Epithelial cell of esophagus (primary cell): ENCODE measurements around the gene ATP1B3.
"Not testable (repeated sequence)": the region's sequence is repeated elsewhere in the genome, so short reads cannot be mapped to it uniquely, and the experiment has no call there.

Experiments
- DNase-seq: peaks from one replicate; pipeline ENCODE4 v3.0.0; 2010; ENCODE audit warnings: low read depth
- H3K4me3 ChIP-seq: 2 replicates; pipeline ENCODE4 v1.5.1; 2011; ENCODE audit warnings: mild to moderate bottlenecking, low read length, control low read depth
- CTCF ChIP-seq: IDR thresholded peaks from 2 replicates; pipeline ENCODE4 v1.5.1; 2011; ENCODE audit warnings: low read depth, mild to moderate bottlenecking, low read length, control low read depth, inconsistent platforms; ENCODE audit not compliant: insufficient read depth; ENCODE audit errors: missing control alignments

Gene ATP1B3

DNA sequence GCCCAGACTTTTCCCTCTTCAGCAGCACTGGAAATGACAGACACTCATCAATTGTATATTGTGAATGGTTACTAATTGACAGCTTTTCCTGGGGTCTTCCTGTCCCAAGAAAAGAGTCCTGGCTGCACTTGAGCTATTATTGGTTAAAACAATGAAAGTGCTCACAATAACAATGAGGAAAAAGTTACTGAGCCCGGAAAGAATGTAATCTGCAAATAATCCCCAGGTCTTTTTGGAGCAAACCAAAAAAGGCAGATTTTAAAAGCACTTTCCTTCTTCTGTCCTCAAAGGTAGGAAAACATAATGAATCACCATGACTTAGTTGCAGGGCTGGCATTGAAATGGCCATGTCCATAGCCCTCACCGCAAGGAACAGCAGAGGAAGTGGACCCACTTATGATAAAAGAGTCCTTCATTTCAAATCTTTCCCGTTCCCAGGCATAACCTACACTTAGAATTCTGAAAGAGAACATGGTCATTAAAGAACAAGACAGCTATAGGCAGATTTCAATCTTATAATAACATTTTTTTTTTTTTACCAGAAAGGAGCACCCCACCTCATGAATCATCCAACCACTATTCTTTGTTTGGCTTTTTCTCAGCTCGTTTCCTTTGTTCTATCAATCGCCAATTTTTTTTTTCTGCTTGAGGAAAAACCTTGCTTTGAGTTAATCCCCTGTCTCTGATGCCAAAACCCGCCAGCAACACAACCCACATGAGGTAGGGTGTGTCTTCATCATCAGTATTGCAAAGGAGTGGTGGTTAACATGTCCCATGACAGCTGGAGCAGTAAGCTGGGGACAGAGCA, 35.5 kb upstream of the ATP1B3 start:
- TF ChIP-seq CTCF: no peak
- DNase-seq: peak; percentile 71
- no peak overlapping the region for H3K4me3 ChIP-seq

- H3K4me3 ChIP-seq: no peak overlapping the region
- no peak for TF ChIP-seq CTCF
- DNase-seq: no peak
Observed at GRCh38 chr3:141844108-141844507, 32.3 kb upstream of the ATP1B3 start.

DNA sequence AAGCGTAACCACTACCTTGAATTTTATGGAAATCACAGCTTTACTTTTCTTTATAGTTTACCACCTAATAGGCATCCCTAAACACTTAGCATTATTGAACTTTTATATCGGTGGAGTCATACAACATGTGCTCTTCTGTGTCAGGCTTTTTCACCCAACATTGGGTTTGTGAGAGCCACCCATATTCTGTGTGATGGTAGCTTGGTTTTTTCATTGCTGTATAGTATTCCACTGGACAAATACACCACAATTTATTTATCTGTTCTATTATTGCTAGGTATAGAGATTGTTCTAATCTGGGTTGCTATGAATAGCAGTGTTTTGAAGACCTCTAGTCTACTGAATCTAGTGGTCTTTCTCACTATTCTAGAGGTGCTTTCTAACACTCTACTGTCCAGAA, 31.6 kb upstream of the ATP1B3 start:
- no peak overlapping the region for H3K4me3 ChIP-seq
- DNase-seq: no peak
- TF ChIP-seq CTCF: no peak

DNA sequence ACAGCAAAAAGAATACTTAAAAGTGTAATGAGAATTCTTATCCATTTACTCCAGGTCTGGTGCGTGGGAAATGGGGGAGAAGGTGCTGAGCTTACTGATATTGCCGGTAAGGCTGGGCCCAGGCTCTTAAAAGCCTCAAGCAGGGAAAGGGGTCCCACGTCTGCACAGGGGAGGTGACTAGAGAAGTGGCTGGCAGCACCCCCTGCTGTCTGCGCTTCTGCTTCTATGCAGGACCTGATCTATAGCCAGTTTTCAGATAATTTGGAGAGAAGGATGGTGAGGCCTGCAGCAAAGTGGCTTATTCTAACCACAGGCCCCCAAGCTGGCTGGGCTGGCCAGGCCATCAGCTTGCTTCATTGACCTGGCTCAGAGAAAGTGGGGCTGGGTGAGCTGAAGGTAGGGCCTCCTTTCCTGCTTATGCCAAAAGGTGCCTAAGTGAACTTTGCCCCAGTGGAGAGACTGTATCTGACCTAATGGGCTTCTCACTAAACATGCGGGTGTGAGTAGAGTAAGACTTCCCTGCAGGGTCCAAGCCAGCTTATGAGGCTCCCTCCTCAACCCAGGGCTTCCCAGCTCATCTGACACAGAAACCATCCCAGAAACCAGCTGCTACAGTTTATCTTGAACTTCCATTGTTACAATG, 30.9 kb upstream of the ATP1B3 start:
- no peak for DNase-seq
- TF ChIP-seq CTCF: no peak
- H3K4me3 ChIP-seq: no peak overlapping the region

DNA sequence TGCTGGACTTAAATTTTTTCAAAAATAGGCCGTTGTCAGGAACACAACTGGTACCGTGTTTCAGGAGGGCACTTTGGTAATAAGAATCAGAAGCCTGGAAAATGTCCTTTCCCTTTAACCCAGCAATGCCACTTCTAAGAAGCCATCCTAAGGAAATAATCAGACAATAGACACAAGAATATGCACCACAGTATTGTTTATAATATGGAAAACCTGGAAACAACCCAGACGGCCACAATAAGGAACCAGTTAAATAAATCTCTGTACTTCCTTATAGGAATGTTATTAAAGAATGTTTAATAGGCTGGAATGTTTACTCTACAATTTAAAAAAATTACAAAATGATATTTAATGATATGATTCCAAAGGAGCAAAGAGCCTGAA, 30.4 kb upstream of the ATP1B3 start:
- TF ChIP-seq CTCF: no peak
- no peak overlapping the region for H3K4me3 ChIP-seq
- no peak for DNase-seq

DNA sequence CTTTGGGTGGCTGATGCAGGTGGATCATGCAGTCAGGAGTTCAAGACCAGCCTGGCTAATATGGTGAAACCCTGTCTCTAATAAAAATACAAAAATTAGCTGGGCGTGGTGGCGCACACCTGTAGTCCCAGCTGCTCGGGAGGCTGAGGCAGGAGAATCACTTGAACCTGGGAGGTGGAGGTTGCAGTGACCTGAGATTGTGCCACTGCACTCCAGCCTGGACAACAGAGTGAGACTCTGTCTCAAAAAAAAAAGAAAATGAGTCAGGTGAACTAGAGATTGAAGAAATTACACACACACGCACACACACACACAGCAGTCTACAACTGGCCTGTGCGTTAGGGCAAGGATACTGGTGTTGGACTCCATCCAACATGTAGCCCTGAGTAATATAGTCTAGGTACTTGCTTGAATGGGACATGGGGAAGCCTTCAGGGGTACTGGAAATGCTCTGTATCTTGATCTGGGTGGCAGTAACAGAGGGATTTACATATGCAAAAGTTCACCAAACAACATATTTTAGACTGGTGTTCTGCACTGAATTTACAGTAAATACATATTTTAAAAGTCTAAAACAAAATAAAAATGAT, 28.2 kb upstream of the ATP1B3 start:
- not testable (repeated sequence) for DNase-seq, H3K4me3 ChIP-seq

DNA sequence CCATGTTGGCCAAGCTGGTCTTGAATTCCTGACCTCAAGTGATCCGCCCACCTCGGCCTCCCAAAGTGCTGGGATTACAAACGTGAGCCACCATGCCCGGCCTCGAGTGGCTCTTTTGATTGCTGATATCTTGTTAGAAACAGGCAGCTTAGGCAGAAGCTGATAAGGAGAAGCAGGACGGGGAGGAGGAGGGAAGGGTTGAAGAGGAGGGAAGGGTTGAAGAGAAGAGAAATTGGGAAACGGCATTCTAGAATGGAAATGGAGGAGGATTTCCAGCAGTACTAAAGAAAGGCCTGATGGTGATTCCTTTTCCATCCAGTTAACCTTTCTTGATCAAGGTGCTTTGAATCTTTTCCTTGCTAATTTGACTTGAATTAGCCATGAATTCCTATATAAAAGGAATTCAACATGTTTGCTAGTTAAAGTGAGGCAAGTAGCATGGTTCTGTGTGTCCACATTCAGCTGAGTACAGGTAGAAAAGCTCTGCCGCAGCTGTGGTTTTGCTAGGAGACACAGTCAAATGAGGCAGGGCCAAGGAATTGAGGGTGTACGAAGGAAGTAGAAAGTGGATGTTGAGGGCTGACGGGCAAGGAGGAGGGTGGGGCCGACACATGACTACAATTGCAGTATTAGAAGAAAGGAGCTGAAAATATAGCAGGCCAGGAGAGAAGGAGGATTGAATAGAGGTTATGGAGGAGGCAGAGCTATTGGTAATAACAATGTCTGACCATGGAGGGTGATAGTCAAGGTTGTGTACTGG, 27.2 kb upstream of the ATP1B3 start:
- DNase-seq: no peak
- TF ChIP-seq CTCF: no peak
- H3K4me3 ChIP-seq: no peak overlapping the region
